SK-N-SH (cell line): Measurements from ENCODE around the gene TRPC4AP. TPM values are rescaled to one million over a fixed set of nuclear protein-coding genes. Genes with fewer than 3 reads are reported as not detected.

Source experiments
- CTCF ChIA-PET: fragments of 300-600, 350-600 bp; formaldehyde crosslinking; extraction: SDS; loops from one replicate; lab custom pipeline; 2021; lab: Yijun Ruan, JAX
- POLR2A ChIA-PET: fragments of 350-600 bp; sonication (Branson Sonifier 250); formaldehyde crosslinking; extraction: SDS; loops from one replicate; lab custom pipeline; 2020; ENCODE audit warnings: antibody characterized with exemption, inconsistent platforms; lab: Yijun Ruan, JAX
- DNase-seq: peaks from one replicate; pipeline ENCODE4 v3.0.0; 2012
- H2AFZ ChIP-seq: fragments of 200-600 bp; sonication (generic); 2 replicates; pipeline ENCODE4 v1.8.1; 2016; ENCODE audit warnings: antibody characterized with exemption, mild to moderate bottlenecking, low read depth
- H3F3A ChIP-seq: fragments of 200-600 bp; sonication (generic); replicated peaks from 2 replicates; pipeline ENCODE3; 2016; ENCODE audit warnings: antibody characterized with exemption, mild to moderate bottlenecking; ENCODE audit not compliant: insufficient read depth
- H3K27ac ChIP-seq, 2 experiments: fragments of 200-500 bp in 1 of 2; fragments of 200-600 bp in 1 of 2; sonication (Bioruptor generic) in 1 of 2; sonication (generic), shearing (Covaris generic) in 1 of 2; 2 replicates each; pipeline versions ENCODE4 v1.5.1 to v1.6.1; 2014 to 2016; ENCODE audit warnings: low read depth in 2 of 2, inconsistent platforms in 1 of 2, low read length in 1 of 2, mild to moderate bottlenecking in 1 of 2, mixed read lengths in 1 of 2
- H3K27me3 ChIP-seq: fragments of 200-600 bp; sonication (generic), shearing (Covaris generic); 2 replicates; pipeline ENCODE4 v1.6.1; 2016; ENCODE audit warnings: mixed run types; ENCODE audit not compliant: insufficient read depth
- H3K36me3 ChIP-seq, 2 experiments: fragments of 200-500 bp in 1 of 2; fragments of 200-600 bp in 1 of 2; sonication (Bioruptor generic) in 1 of 2; sonication (generic) in 1 of 2; replicated peaks in 1 of 2; 2 replicates each; pipeline versions ENCODE3 to v1.5.1; 2014 to 2016; ENCODE audit warnings: low read length in 1 of 2, mild to moderate bottlenecking in 1 of 2; ENCODE audit not compliant: insufficient read depth in 2 of 2, control insufficient read depth in 1 of 2
- H3K4me1 ChIP-seq, 2 experiments: fragments of 200-500 bp in 1 of 2; fragments of 200-600 bp in 1 of 2; sonication (Bioruptor generic) in 1 of 2; sonication (generic), shearing (Covaris generic) in 1 of 2; 2 replicates each; pipeline versions ENCODE4 v1.5.1 to v1.6.1; 2014 to 2016; ENCODE audit warnings: low read depth in 1 of 2, low read length in 1 of 2, mixed run types in 1 of 2; ENCODE audit not compliant: insufficient read depth in 2 of 2, control insufficient read depth in 1 of 2
- H3K4me2 ChIP-seq: fragments of 200-600 bp; sonication (generic), shearing (Covaris generic); 2 replicates; pipeline ENCODE4 v1.6.1; 2017; ENCODE audit warnings: mixed run types
- H3K4me3 ChIP-seq, 2 experiments: fragments of 200-500 bp in 1 of 2; fragments of 200-600 bp in 1 of 2; sonication (Bioruptor generic) in 1 of 2; sonication (generic), shearing (Covaris generic) in 1 of 2; 2 replicates each; pipeline versions ENCODE4 v1.5.1 to v1.8.1; 2014 to 2016; ENCODE audit warnings: low read depth in 2 of 2, inconsistent platforms in 1 of 2, low read length in 1 of 2, mild to moderate bottlenecking in 1 of 2, mixed read lengths in 1 of 2, moderate library complexity in 1 of 2
- H3K79me2 ChIP-seq: fragments of 200-600 bp; sonication (generic); 2 replicates; pipeline ENCODE4 v1.8.1; 2017; ENCODE audit warnings: mild to moderate bottlenecking; ENCODE audit not compliant: insufficient read depth
- H3K9ac ChIP-seq: fragments of 200-600 bp; sonication (generic); 2 replicates; pipeline ENCODE4 v1.6.1; 2017; ENCODE audit warnings: mixed run types
- H3K9me2 ChIP-seq: fragments of 200-600 bp; sonication (generic); 2 replicates; pipeline ENCODE4 v1.6.1; 2017; ENCODE audit warnings: mixed run types
- H3K9me3 ChIP-seq: fragments of 200-600 bp; sonication (generic); 2 replicates; pipeline ENCODE4 v1.6.1; 2017; ENCODE audit warnings: mixed run types, mild to moderate bottlenecking, moderate library complexity
- H4K20me1 ChIP-seq: fragments of 200-600 bp; sonication (generic); 2 replicates; pipeline ENCODE4 v1.6.1; 2017; ENCODE audit warnings: mild to moderate bottlenecking, mixed run types; ENCODE audit not compliant: insufficient read depth
- CHD2 ChIP-seq: fragments of 150-350 bp; IDR thresholded peaks from 2 replicates; pipeline ENCODE4 v1.6.1; 2018; ENCODE audit warnings: low read length; ENCODE audit not compliant: partially characterized antibody
- EP300 ChIP-seq, 2 experiments: IDR thresholded peaks; 2 replicates each; pipeline versions ENCODE4 v1.4.0 to v1.6.1; 2012; ENCODE audit warnings: borderline replicate concordance in 1 of 2, low read depth in 1 of 2, low read length in 1 of 2
- EZH2phosphoT487 ChIP-seq: fragments of 200-600 bp; sonication (generic); IDR thresholded peaks from 2 replicates; pipeline ENCODE4 v1.6.1; 2017; ENCODE audit warnings: low read depth, mixed run types, mild to moderate bottlenecking, antibody characterized with exemption, moderate library complexity, borderline replicate concordance
- FOSL2 ChIP-seq: IDR thresholded peaks from 2 replicates; pipeline ENCODE4 v1.4.0; 2012; ENCODE audit warnings: low read depth, mild to moderate bottlenecking, moderate library complexity, borderline replicate concordance
- FOXJ3 ChIP-seq: sonication (generic); formaldehyde crosslinking; IDR thresholded peaks from 2 replicates; pipeline ENCODE4 v1.5.1; 2020; ENCODE audit warnings: mild to moderate bottlenecking, missing genetic modification reagents
- FOXM1 ChIP-seq: IDR thresholded peaks from 2 replicates; pipeline ENCODE4 v1.4.0; 2012; ENCODE audit warnings: low read depth, mild to moderate bottlenecking
- GABPA ChIP-seq: IDR thresholded peaks from 2 replicates; pipeline ENCODE4 v1.4.0; 2012; ENCODE audit warnings: low read depth, mild to moderate bottlenecking
- TEAD4 ChIP-seq: IDR thresholded peaks from 2 replicates; pipeline ENCODE4 v1.4.0; 2012; ENCODE audit warnings: mild to moderate bottlenecking, borderline replicate concordance; ENCODE audit not compliant: insufficient read depth
- WGBS: methylation state at CpG from one replicate; pipeline ENCODE4 v1.1.6; 2017; ENCODE audit warnings: low lambda C conversion rate; 5-methylcytosine and 5-hydroxymethylcytosine counted together
- polyA plus RNA-seq, 3 experiments: library from polyadenylated mRNA; depleted of rRNA; stranded (reverse); fragments of >200 nt; gene quantifications; 2 replicates each; pipeline ENCODE4 v1.2.3, GENCODE V29; 2012
- TF ChIP-seq, protein P1 (sequence below): IDR thresholded peaks from 2 replicates; pipeline ENCODE4 v1.4.0; 2012; ENCODE audit warnings: low read depth
- TF ChIP-seq, protein P2 (sequence below): fragments of 150-350 bp; IDR thresholded peaks from 2 replicates; pipeline ENCODE4 v1.6.1; 2017; ENCODE audit warnings: antibody characterized with exemption, low read length, low read depth, borderline replicate concordance
- TF ChIP-seq, protein P3 (sequence below): fragments of 200-600 bp; sonication (generic); IDR thresholded peaks from 2 replicates; pipeline ENCODE4 v1.6.1; 2017; ENCODE audit warnings: antibody characterized with exemption, mild to moderate bottlenecking, moderate library complexity
- TF ChIP-seq, protein P4 (sequence below): IDR thresholded peaks from 2 replicates; pipeline ENCODE4 v1.6.1; 2012; ENCODE audit warnings: mild to moderate bottlenecking, low read depth, low read length, moderate library complexity
- TF ChIP-seq, protein P5 (sequence below): IDR thresholded peaks from 2 replicates; pipeline ENCODE4; 2012

Gene TRPC4AP
- polyA plus RNA-seq, 1 of the 3 experiments (the other 2 are of a cell fraction): 57.4 TPM

DNA sequence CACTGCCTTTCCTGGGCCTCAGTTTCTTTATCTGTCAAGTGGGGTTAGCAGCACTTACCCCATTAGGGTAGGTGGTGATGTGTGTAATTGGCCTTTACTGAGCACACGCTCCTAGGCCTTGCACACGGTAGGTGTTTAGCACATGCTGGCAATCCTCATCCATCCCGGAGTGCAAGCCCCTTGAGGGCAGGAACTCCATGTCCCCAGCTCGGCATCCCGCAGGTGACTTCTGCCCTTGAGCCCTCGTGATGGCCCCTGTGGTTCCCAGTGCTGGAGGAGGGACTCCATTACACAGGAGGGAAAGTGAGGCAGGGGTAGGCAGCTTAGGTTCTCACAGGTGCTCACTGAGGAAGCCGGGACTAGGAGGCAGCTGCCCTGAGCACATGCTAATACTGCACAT lies 96.9 kb downstream of the TRPC4AP start:
- Histone ChIP-seq H4K20me1 (no peaks in the 10 kb centered on the region), H3K36me3 (peaks cover 0 to 50% of the 10 kb centered on the region in 2 experiments), H3K4me2 (no peak overlapping the region), H3K9me2 (no peaks in the 10 kb centered on the region), H3K9me3 (no peaks in the 10 kb centered on the region), H3K27ac (no peak overlapping the region), H3K27me3 (no peaks in the 10 kb centered on the region), H2AFZ (no peak overlapping the region), H3K4me3 (no peak overlapping the region), H3K4me1 (no peaks in the 10 kb centered on the region), H3F3A (no peaks in the 10 kb centered on the region), H3K79me2 (no peaks in the 10 kb centered on the region), H3K9ac (no peak overlapping the region)
- ChIA-PET POLR2A (no interaction called here), CTCF (no interaction called here)
- no peak for DNase-seq
- TF ChIP-seq, protein P1, sequence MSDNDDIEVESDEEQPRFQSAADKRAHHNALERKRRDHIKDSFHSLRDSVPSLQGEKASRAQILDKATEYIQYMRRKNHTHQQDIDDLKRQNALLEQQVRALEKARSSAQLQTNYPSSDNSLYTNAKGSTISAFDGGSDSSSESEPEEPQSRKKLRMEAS: no peak
- TF ChIP-seq, protein P2, sequence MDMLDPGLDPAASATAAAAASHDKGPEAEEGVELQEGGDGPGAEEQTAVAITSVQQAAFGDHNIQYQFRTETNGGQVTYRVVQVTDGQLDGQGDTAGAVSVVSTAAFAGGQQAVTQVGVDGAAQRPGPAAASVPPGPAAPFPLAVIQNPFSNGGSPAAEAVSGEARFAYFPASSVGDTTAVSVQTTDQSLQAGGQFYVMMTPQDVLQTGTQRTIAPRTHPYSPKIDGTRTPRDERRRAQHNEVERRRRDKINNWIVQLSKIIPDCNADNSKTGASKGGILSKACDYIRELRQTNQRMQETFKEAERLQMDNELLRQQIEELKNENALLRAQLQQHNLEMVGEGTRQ: no peak
- TF ChIP-seq CHD2: no peak
- 94% methylated on average over 3 of the region's 7 CpGs for WGBS

DNA sequence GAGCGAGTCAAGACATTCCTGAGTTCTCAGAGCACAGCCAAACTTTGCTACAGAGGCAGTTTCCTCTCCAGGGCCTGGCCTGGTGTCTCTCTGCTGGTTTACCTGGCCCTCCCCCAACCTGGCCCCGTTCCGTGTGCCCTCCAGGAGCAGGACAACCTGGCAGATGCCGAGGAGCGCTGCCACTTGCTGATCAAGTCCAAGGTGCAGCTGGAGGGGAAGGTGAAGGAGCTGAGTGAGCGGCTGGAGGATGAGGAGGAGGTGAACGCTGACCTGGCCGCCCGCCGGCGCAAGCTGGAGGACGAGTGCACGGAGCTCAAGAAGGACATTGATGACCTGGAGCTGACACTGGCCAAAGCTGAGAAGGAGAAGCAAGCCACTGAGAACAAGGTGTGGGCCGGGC lies 97.4 kb downstream of the TRPC4AP start:
- TF ChIP-seq, protein P3, sequence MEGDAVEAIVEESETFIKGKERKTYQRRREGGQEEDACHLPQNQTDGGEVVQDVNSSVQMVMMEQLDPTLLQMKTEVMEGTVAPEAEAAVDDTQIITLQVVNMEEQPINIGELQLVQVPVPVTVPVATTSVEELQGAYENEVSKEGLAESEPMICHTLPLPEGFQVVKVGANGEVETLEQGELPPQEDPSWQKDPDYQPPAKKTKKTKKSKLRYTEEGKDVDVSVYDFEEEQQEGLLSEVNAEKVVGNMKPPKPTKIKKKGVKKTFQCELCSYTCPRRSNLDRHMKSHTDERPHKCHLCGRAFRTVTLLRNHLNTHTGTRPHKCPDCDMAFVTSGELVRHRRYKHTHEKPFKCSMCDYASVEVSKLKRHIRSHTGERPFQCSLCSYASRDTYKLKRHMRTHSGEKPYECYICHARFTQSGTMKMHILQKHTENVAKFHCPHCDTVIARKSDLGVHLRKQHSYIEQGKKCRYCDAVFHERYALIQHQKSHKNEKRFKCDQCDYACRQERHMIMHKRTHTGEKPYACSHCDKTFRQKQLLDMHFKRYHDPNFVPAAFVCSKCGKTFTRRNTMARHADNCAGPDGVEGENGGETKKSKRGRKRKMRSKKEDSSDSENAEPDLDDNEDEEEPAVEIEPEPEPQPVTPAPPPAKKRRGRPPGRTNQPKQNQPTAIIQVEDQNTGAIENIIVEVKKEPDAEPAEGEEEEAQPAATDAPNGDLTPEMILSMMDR: no peak
- TF ChIP-seq, protein P4, sequence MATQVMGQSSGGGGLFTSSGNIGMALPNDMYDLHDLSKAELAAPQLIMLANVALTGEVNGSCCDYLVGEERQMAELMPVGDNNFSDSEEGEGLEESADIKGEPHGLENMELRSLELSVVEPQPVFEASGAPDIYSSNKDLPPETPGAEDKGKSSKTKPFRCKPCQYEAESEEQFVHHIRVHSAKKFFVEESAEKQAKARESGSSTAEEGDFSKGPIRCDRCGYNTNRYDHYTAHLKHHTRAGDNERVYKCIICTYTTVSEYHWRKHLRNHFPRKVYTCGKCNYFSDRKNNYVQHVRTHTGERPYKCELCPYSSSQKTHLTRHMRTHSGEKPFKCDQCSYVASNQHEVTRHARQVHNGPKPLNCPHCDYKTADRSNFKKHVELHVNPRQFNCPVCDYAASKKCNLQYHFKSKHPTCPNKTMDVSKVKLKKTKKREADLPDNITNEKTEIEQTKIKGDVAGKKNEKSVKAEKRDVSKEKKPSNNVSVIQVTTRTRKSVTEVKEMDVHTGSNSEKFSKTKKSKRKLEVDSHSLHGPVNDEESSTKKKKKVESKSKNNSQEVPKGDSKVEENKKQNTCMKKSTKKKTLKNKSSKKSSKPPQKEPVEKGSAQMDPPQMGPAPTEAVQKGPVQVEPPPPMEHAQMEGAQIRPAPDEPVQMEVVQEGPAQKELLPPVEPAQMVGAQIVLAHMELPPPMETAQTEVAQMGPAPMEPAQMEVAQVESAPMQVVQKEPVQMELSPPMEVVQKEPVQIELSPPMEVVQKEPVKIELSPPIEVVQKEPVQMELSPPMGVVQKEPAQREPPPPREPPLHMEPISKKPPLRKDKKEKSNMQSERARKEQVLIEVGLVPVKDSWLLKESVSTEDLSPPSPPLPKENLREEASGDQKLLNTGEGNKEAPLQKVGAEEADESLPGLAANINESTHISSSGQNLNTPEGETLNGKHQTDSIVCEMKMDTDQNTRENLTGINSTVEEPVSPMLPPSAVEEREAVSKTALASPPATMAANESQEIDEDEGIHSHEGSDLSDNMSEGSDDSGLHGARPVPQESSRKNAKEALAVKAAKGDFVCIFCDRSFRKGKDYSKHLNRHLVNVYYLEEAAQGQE: no peak
- no peak for TF ChIP-seq CHD2
- TF ChIP-seq EZH2phosphoT487: no peak
- no peak for TF ChIP-seq FOXJ3 (CRISPR knock-in tag)
- TF ChIP-seq TEAD4: no peak
- TF ChIP-seq FOSL2: no peak
- TF ChIP-seq FOXM1: no peak
- TF ChIP-seq, protein P5, sequence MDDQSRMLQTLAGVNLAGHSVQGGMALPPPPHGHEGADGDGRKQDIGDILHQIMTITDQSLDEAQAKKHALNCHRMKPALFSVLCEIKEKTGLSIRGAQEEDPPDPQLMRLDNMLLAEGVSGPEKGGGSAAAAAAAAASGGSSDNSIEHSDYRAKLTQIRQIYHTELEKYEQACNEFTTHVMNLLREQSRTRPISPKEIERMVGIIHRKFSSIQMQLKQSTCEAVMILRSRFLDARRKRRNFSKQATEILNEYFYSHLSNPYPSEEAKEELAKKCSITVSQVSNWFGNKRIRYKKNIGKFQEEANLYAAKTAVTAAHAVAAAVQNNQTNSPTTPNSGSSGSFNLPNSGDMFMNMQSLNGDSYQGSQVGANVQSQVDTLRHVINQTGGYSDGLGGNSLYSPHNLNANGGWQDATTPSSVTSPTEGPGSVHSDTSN: no peak
- TF ChIP-seq GABPA: no peak
- TF ChIP-seq EP300 (IDR thresholded peaks at IDR 0.05; ENCODE audit: borderline replicate concordance in 1 of 2, low read depth in 1 of 2, low read length in 1 of 2): no peak
- no peak for DNase-seq
- H3K9me2 ChIP-seq: no peaks in the 10 kb centered on the region
- H3K4me3 ChIP-seq: no peak overlapping the region
- H3K9ac ChIP-seq: no peak overlapping the region
- POLR2A ChIA-PET: no interaction called here
- no peaks in the 10 kb centered on the region for H3K9me3 ChIP-seq
- peaks cover 0 to 45% of the 10 kb centered on the region in 2 experiments for H3K36me3 ChIP-seq
- no peaks in the 10 kb centered on the region for H3K79me2 ChIP-seq
- H4K20me1 ChIP-seq: no peaks in the 10 kb centered on the region
- 96% methylated on average over 12 of the region's 14 CpGs for WGBS
- no peak overlapping the region for H2AFZ ChIP-seq
- no peaks in the 10 kb centered on the region for H3F3A ChIP-seq
- no peak overlapping the region for H3K27ac ChIP-seq
- no peaks in the 10 kb centered on the region for H3K4me1 ChIP-seq
- H3K4me2 ChIP-seq: no peak overlapping the region
- CTCF ChIA-PET: no interaction called here
- no peaks in the 10 kb centered on the region for H3K27me3 ChIP-seq
